K562 (cell line): ENCODE measurements around the gene ISL1. TPM values are rescaled to one million over a fixed set of nuclear protein-coding genes. Genes with fewer than 3 reads are reported as not detected.

Source experiments
- ATAC-seq: fragments of 200-7000 bp; cut with Tn5 transposase; 3 replicates; pipeline ENCODE4 v1.9.1; 2020; ENCODE audit warnings: moderate library complexity
- BruUV-seq: library from RNA; stranded (reverse); fragments of 400-500 nt; replicated peaks from 2 replicates; lab custom pipeline; 2021; lab: Mats Ljungman, UMichigan
- CTCF ChIA-PET: fragments of 300-600 bp; formaldehyde crosslinking; extraction: SDS; loops from one replicate; lab custom pipeline; 2021; ENCODE audit warnings: low intra/inter-chr PET ratio; lab: Yijun Ruan, JAX
- POLR2A ChIA-PET: fragments of 300-600, 350-650 bp; sonication (Branson Sonifier 250); formaldehyde crosslinking; extraction: SDS; loops from one replicate; lab custom pipeline; 2021; ENCODE audit warnings: antibody characterized with exemption, inconsistent platforms; lab: Yijun Ruan, JAX
- DNase-seq, 4 experiments: peaks; one replicate each; pipeline versions ENCODE4 v3.0.0 to v3.0.0-alpha.2; 2011 to 2018; ENCODE audit warnings: low spot score in 3 of 4, mixed read lengths in 3 of 4; ENCODE audit errors: extremely low read depth in 1 of 4
- FAIRE-seq: peaks from 2 replicates; lab custom pipeline; 2011; peaks lifted over from hg19 to GRCh38; lab: Jason Lieb, UNC
- H2AFZ ChIP-seq: 2 replicates; pipeline ENCODE4 v1.6.0; 2011; ENCODE audit warnings: low read depth, low read length, control low read depth, inconsistent platforms
- H3K27ac ChIP-seq: fragments of 200-600 bp; 3 replicates; pipeline ENCODE4 v1.8.0; 2011; ENCODE audit warnings: low read depth, mild to moderate bottlenecking, control low read depth, inconsistent platforms, low read length, moderate library complexity, mixed read lengths; ENCODE audit errors: extremely low read depth
- H3K27me3 ChIP-seq, 2 experiments: fragments of 300-600 bp in 1 of 2; 2 replicates in 1 of 2; 3 replicates in 1 of 2; pipeline versions ENCODE4 v1.6.0 to v1.8.0; 2011; ENCODE audit warnings: inconsistent platforms in 2 of 2, low read length in 2 of 2, mild to moderate bottlenecking in 1 of 2, mixed read lengths in 1 of 2, moderate library complexity in 1 of 2; ENCODE audit not compliant: control insufficient read depth in 2 of 2, insufficient read depth in 2 of 2
- H3K36me3 ChIP-seq: fragments of 300-600 bp; 3 replicates; pipeline ENCODE4 v1.8.0; 2011; ENCODE audit warnings: mild to moderate bottlenecking, low read length, inconsistent platforms; ENCODE audit not compliant: control insufficient read depth, insufficient read depth
- H3K4me1 ChIP-seq, 2 experiments: fragments of 200-600 bp in 1 of 2; replicated peaks in 1 of 2; 2 replicates in 1 of 2; 3 replicates in 1 of 2; pipeline versions ENCODE4 v1.5.1 to v1.8.0; 2011; ENCODE audit warnings: inconsistent platforms in 2 of 2, low read length in 2 of 2, mild to moderate bottlenecking in 1 of 2, mixed read lengths in 1 of 2, moderate library complexity in 1 of 2; ENCODE audit not compliant: control insufficient read depth in 2 of 2, insufficient read depth in 2 of 2
- H3K4me2 ChIP-seq: 2 replicates; pipeline ENCODE4 v1.6.1; 2011; ENCODE audit warnings: low read length, control low read depth, inconsistent platforms, mixed read lengths; ENCODE audit not compliant: insufficient read depth
- H3K4me3 ChIP-seq: fragments of 200-600 bp; sonication (generic), shearing (Covaris generic); 2 replicates; pipeline ENCODE4 v1.5.1; 2016; ENCODE audit warnings: control low read depth, inconsistent platforms
- H3K79me2 ChIP-seq: fragments of 200-600 bp; 3 replicates; pipeline ENCODE4 v1.8.0; 2011; ENCODE audit warnings: low read length, inconsistent platforms; ENCODE audit not compliant: control insufficient read depth, insufficient read depth
- H3K9ac ChIP-seq, 2 experiments: 2 replicates each; pipeline versions ENCODE4 v1.6.0 to v1.6.1; 2011; ENCODE audit warnings: low read depth in 2 of 2, low read length in 2 of 2, control low read depth in 1 of 2, inconsistent platforms in 1 of 2, mild to moderate bottlenecking in 1 of 2, mixed read lengths in 1 of 2; ENCODE audit not compliant: insufficient read depth in 1 of 2
- H3K9me1 ChIP-seq: one replicate; pipeline ENCODE4 v1.6.0; 2011; ENCODE audit warnings: inconsistent platforms, mild to moderate bottlenecking, low read length, moderate library complexity; ENCODE audit not compliant: control insufficient read depth, insufficient read depth
- H3K9me3 ChIP-seq: replicated peaks from 2 replicates; pipeline ENCODE4 v1.5.1; 2011; ENCODE audit warnings: low read depth, low read length, inconsistent platforms; ENCODE audit not compliant: control insufficient read depth, insufficient read depth
- H4K20me1 ChIP-seq: replicated peaks from 2 replicates; pipeline ENCODE4 v1.6.1; 2011; ENCODE audit warnings: low read length, inconsistent platforms, mixed read lengths; ENCODE audit not compliant: control insufficient read depth, insufficient read depth
- BDP1 ChIP-seq: IDR thresholded peaks from 3 replicates; pipeline ENCODE4 v1.6.1; 2011; ENCODE audit not compliant: insufficient read length, insufficient read depth
- CREBBP ChIP-seq: IDR thresholded peaks from one replicate; pipeline ENCODE4 v1.6.1; 2012; ENCODE audit warnings: low read depth, mild to moderate bottlenecking, control low read depth, inconsistent platforms, low read length
- CXXC5 ChIP-seq: fragments of 250-450 bp; sonication (Bioruptor Pico); IDR thresholded peaks from 2 replicates; pipeline ENCODE4 v1.8.0; 2022; ENCODE audit warnings: inconsistent platforms, mild to moderate bottlenecking, moderate library complexity
- FOXJ3 ChIP-seq: sonication (generic); formaldehyde crosslinking; IDR thresholded peaks from 2 replicates; pipeline ENCODE4 v1.4.0; 2020; ENCODE audit warnings: mild to moderate bottlenecking, missing genetic modification reagents
- GABPA ChIP-seq: fragments of 200-800 bp; sonication (Bioruptor generic); conservative IDR thresholded peaks from 2 replicates; pipeline ENCODE4 v1.6.1; 2016; ENCODE audit warnings: low read depth, missing genetic modification characterization, missing compliant biosample characterization
- HNRNPH1 ChIP-seq: fragments of 200-400 bp; formaldehyde crosslinking; optimal IDR thresholded peaks from 2 replicates; pipeline ENCODE3; 2017; ENCODE audit warnings: low read depth, mild to moderate bottlenecking, low read length, moderate library complexity
- MEIS2 ChIP-seq: fragments of 450-650 bp; IDR thresholded peaks from 2 replicates; pipeline ENCODE4 v1.6.1; 2014; ENCODE audit warnings: mild to moderate bottlenecking; ENCODE audit not compliant: partially characterized antibody
- NFIC ChIP-seq: fragments of 450-650 bp; IDR thresholded peaks from 2 replicates; pipeline ENCODE4 v1.6.1; 2017; ENCODE audit warnings: mild to moderate bottlenecking, inconsistent platforms
- POLR2A ChIP-seq: fragments of 450-650 bp; conservative IDR thresholded peaks from 2 replicates; pipeline ENCODE4 v1.6.1; 2016
- RBM25 ChIP-seq: fragments of 200-400 bp; formaldehyde crosslinking; IDR thresholded peaks from 2 replicates; pipeline ENCODE4 v1.6.1; 2018; ENCODE audit warnings: low read length, low read depth, moderate library complexity; ENCODE audit not compliant: severe bottlenecking
- ZC3H11A ChIP-seq: IDR thresholded peaks from 2 replicates; pipeline ENCODE4 v1.6.1; 2012; ENCODE audit warnings: low read depth, low read length, improper control_type of control experiment
- WGBS: fragments of 100-300 bp; shearing (Covaris generic); methylation state at CpG from one replicate; pipeline ENCODE4 v1.1.6; 2016; ENCODE audit warnings: low coverage, mixed read lengths; ENCODE audit not compliant: insufficient coverage; ENCODE audit errors: missing lambda C conversion rate; 5-methylcytosine and 5-hydroxymethylcytosine counted together
- in situ Hi-C: fragments of 300-500 bp; cut with MboI; formaldehyde crosslinking; loops from 4 replicates; pipeline ENCODE4 v1.15.0; 2018; ENCODE audit warnings: inconsistent platforms, mixed read lengths
- intact Hi-C: fragments of 100-400 bp; cut with micrococcal nuclease; formaldehyde crosslinking; loops from 2 replicates; pipeline ENCODE4 v1.14.2; 2022
- polyA plus RNA-seq, 8 experiments: library from polyadenylated mRNA; depleted of rRNA in 4 of 8; stranded (reverse) in 5 of 8; unstranded in 3 of 8; fragments of >200 nt; fragmentation: Nextera tagmentation in 2 of 8; fragmentation: Illumina TruSeq in 1 of 8; extraction: Ambion mirVana in 2 of 8; extraction: Trizol in 1 of 8; gene quantifications; 2 replicates each; pipeline versions ENCODE4 v1.2.1 to v1.2.3, GENCODE V29; 2011 to 2014; ENCODE audit warnings: inconsistent platforms in 1 of 8, missing spikeins in 1 of 8
- total RNA-seq, 7 experiments: library from RNA; depleted of rRNA in 6 of 7; stranded (reverse); fragments of >200 nt in 6 of 7; fragmentation: Illumina TruSeq in 2 of 7; extraction: Trizol in 2 of 7; gene quantifications; 2 replicates each; pipeline versions ENCODE4 v1.2.1 to v1.2.3, GENCODE V29; 2011 to 2021; ENCODE audit warnings: low replicate concordance in 1 of 7
- TF ChIP-seq, protein P1 (sequence below): sonication (generic); formaldehyde crosslinking; IDR thresholded peaks from 2 replicates; pipeline ENCODE4 v1.8.0; 2022; ENCODE audit warnings: missing genetic modification reagents, mild to moderate bottlenecking, borderline replicate concordance
- TF ChIP-seq, protein P2 (sequence below): fragments of 250-450 bp; sonication (Bioruptor Pico); IDR thresholded peaks from 2 replicates; pipeline ENCODE4 v1.5.0; 2020; ENCODE audit warnings: mild to moderate bottlenecking, borderline replicate concordance

ISL1 gene
- total and polyA plus RNA-seq, 9 of the 15 experiments (the other 6 are each of a cell fraction or from before 2014, with no cell fraction given): not detected

DNA sequence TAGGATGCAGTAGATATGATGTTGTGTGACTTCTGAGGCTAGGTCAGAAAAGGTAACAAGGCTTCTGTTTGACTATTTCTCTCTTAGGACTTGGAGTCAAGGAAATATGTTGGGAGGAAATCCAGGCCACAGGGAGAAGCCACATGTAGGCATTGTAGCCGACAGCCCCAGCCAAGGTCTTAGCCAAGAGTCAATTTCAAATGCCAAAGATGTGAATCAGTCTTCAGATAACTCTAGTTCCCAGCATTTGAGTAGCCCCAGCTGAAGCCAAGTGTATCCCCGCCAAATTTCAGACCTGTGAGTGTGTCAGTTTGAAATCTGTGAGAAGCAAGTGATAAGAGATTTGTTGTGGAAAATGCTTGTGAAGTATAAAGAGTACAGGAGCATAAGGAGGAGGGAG is 38.1 kb upstream of the ISL1 start:
- TF ChIP-seq RBM25 (no peak), BDP1 (no peak), HNRNPH1 (no peak), ZC3H11A (no peak), NFIC (no peak), GABPA (no peak), FOXJ3 (CRISPR knock-in tag) (no peak), MEIS2 (no peak), CXXC5 (CRISPR knock-in tag) (no peak), POLR2A (no peak), CREBBP (no peak)
- TF ChIP-seq, protein P1, sequence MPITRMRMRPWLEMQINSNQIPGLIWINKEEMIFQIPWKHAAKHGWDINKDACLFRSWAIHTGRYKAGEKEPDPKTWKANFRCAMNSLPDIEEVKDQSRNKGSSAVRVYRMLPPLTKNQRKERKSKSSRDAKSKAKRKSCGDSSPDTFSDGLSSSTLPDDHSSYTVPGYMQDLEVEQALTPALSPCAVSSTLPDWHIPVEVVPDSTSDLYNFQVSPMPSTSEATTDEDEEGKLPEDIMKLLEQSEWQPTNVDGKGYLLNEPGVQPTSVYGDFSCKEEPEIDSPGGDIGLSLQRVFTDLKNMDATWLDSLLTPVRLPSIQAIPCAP (CRISPR knock-in tag): no peak
- TF ChIP-seq, protein P2, sequence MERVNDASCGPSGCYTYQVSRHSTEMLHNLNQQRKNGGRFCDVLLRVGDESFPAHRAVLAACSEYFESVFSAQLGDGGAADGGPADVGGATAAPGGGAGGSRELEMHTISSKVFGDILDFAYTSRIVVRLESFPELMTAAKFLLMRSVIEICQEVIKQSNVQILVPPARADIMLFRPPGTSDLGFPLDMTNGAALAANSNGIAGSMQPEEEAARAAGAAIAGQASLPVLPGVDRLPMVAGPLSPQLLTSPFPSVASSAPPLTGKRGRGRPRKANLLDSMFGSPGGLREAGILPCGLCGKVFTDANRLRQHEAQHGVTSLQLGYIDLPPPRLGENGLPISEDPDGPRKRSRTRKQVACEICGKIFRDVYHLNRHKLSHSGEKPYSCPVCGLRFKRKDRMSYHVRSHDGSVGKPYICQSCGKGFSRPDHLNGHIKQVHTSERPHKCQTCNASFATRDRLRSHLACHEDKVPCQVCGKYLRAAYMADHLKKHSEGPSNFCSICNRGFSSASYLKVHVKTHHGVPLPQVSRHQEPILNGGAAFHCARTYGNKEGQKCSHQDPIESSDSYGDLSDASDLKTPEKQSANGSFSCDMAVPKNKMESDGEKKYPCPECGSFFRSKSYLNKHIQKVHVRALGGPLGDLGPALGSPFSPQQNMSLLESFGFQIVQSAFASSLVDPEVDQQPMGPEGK (CRISPR knock-in tag): no peak
- no peaks in the 10 kb centered on the region for H3K4me1 ChIP-seq
- ATAC-seq (no peak), FAIRE-seq (no peak), DNase-seq (no peak)
- no peaks in the 10 kb centered on the region for H3K9me1 ChIP-seq
- 2% methylated on average over 2 of the region's 2 CpGs for WGBS
- no peak overlapping the region for H3K4me3 ChIP-seq
- intact Hi-C loops (no loop called here), in situ Hi-C loops (no loop called here)
- H2AFZ ChIP-seq: no peak overlapping the region
- no peaks in the 10 kb centered on the region for H3K79me2 ChIP-seq
- POLR2A ChIA-PET: no interaction called here
- no peaks in the 10 kb centered on the region for H3K36me3 ChIP-seq
- H3K9me3 ChIP-seq: no peaks in the 10 kb centered on the region
- H3K27ac ChIP-seq: no peak overlapping the region
- CTCF ChIA-PET: no interaction called here
- no peak overlapping the region for H3K9ac ChIP-seq
- H3K27me3 ChIP-seq: no peaks in the 10 kb centered on the region
- no peaks in the 10 kb centered on the region for H4K20me1 ChIP-seq
- no TSS peak for BruUV-seq
- H3K4me2 ChIP-seq: no peak overlapping the region
